ENCODE results near the gene GPC2.
"Not testable (repeated sequence)": the region's sequence is repeated elsewhere in the genome, so short reads cannot be mapped to it uniquely, and the experiment has no call there.

The GPC2 gene

DNA sequence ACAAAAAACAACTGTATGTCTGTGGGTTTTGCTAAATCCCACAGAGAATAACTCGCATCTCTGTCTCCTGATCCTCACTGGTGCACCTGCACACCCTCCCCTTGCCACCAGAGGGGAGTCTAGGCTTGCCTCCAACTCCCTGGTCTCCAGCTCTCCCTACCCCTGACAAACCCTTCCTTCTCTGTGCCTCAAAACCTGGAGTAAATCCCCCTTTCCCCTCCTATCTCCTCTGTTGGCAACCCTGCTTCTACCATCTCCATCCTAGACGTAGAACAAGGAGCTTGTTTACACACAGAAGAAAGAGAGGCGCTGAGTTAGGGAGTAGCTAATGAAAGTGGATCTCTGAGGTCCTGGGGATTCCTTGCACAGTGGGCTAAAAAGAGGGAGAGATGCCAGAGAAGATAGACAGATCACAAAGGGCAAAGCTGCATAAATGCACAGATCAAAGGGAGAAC is 44.5 kb downstream of the GPC2 start:
- Histone ChIP-seq H3K36me3 (ENCODE audit: control insufficient read depth, insufficient read depth, low read length) (no peaks in the 10 kb centered on the region), H3K79me1 (ENCODE audit: low read length) (no peaks in the 10 kb centered on the region), H2AK5ac (ENCODE audit: low read length) (no peak overlapping the region), H4K8ac (ENCODE audit: low read depth, low read length) (no peak overlapping the region), H2BK120ac (ENCODE audit: low read depth, low read length) (no peak overlapping the region), H2BK5ac (ENCODE audit: low read length) (no peak overlapping the region), H2BK15ac (replicated peaks; ENCODE audit: low read depth) (no peak overlapping the region), H3K9ac (ENCODE audit: low read length) (no peak overlapping the region), H3K4me2 (ENCODE audit: low read length) (no peak overlapping the region), H3K79me2 (ENCODE audit: control insufficient read depth, insufficient read depth, low read length) (no peaks in the 10 kb centered on the region), H3K27ac (ENCODE audit: low read depth, low read length) (no peak overlapping the region), H3K23ac (ENCODE audit: low read length) (no peak overlapping the region), H4K5ac (ENCODE audit: low read length) (no peak overlapping the region), H3K18ac (ENCODE audit: low read length) (no peak overlapping the region), H3K27me3 (ENCODE audit: insufficient read depth, low read length, poor library complexity) (no peaks in the 10 kb centered on the region), H3K56ac (ENCODE audit: low read length) (no peak overlapping the region), H3K4ac (ENCODE audit: low read depth, low read length) (no peak overlapping the region), H3K4me1 (ENCODE audit: control insufficient read depth, low read depth, low read length) (peaks cover 2% of the 10 kb centered on the region), H3K4me3 (ENCODE audit: low read length) (no peak overlapping the region)
- DNase-seq = peak; percentile 74
- WGBS (ENCODE audit: extremely low coverage, insufficient coverage, low lambda C conversion rate) = no CpG with 5 or more reads among the region's 3 CpGs

DNA sequence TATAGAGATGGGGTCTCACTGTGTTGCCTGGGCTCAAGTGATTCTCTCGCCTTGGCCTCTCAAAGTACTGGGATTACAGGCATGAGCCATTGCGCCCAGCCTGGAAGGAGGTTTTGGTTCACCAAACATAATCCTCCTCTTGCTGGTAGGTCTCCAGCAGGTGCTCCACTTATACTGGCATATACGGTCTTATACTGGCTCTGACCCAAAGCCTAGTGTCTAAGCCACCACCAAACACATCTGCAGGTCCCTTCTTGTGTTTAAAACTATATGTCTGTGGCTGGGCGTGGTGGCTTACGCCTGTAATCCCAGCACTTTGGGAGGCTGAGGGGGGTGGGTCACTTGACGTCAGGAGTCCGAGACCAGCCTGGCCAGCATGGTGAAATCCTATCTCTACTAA is 45.1 kb downstream of the GPC2 start:
- Histone ChIP-seq H3K27me3 (ENCODE audit: insufficient read depth, low read length, poor library complexity) (no peaks in the 10 kb centered on the region), H2BK120ac (ENCODE audit: low read depth, low read length) (no peak overlapping the region), H3K23ac (ENCODE audit: low read length) (no peak overlapping the region), H3K79me1 (ENCODE audit: low read length) (no peaks in the 10 kb centered on the region), H3K4me2 (ENCODE audit: low read length) (no peak overlapping the region), H3K4me3 (ENCODE audit: low read length) (no peak overlapping the region), H3K4ac (ENCODE audit: low read depth, low read length) (no peak overlapping the region), H4K8ac (ENCODE audit: low read depth, low read length) (no peak overlapping the region), H3K56ac (ENCODE audit: low read length) (no peak overlapping the region), H2AK5ac (ENCODE audit: low read length) (no peak overlapping the region), H3K36me3 (ENCODE audit: control insufficient read depth, insufficient read depth, low read length) (no peaks in the 10 kb centered on the region), H3K79me2 (ENCODE audit: control insufficient read depth, insufficient read depth, low read length) (no peaks in the 10 kb centered on the region), H3K4me1 (ENCODE audit: control insufficient read depth, low read depth, low read length) (peaks cover 2% of the 10 kb centered on the region), H3K18ac (ENCODE audit: low read length) (no peak overlapping the region), H4K5ac (ENCODE audit: low read length) (no peak overlapping the region), H2BK15ac (replicated peaks; ENCODE audit: low read depth) (no peak overlapping the region), H3K9ac (ENCODE audit: low read length) (no peak overlapping the region), H2BK5ac (ENCODE audit: low read length) (no peak overlapping the region), H3K27ac (ENCODE audit: low read depth, low read length) (no peak overlapping the region)
- no CpG with 5 or more reads among the region's 7 CpGs for WGBS (ENCODE audit: extremely low coverage, insufficient coverage, low lambda C conversion rate)
- DNase-seq = no peak

DNA sequence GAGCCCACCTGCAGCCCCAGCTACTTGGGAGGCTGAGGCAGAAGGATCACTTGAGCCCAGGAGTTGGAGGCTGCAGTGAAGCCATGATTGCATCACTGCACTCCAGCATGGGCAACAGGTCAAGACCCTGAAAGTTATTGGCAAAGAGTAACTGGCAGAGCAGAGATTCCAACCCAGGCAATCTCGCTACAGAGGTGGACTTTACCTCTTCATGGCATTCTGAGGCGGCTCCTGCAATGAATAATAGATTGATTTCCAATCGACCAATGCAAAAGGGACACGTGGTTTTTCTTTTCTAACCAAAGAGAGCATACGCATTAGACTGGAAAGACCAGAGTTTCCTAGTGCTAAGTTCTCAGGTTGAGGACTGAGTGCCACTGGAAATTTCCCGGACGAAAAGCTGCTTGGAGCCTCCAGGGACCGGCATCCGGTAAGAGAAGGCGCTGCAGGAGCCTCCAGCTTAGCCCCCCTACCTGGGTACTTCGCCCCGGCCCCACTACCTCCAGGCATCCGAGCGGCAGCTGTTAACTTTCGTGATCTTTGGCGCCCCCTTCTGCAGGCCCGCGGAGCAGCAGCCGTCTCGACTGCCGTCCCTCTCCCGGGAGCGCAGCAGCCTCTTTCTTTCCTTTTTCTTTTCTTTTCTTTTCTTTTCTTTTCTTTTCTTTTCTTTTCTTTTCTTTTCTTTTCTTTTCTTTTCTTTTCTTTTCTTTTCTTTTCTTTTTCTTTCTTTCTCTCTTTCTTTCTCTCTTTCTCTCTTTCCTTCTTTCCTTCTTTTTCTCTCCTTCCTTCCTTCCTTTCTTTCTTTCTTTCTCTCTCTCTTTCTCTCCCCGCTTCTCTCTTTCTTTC is 46.4 kb downstream of the GPC2 start:
- Histone ChIP-seq H3K4me3 (ENCODE audit: low read length) (no peak overlapping the region), H3K23ac (ENCODE audit: low read length) (no peak overlapping the region), H4K5ac (ENCODE audit: low read length) (no peak overlapping the region)

DNA sequence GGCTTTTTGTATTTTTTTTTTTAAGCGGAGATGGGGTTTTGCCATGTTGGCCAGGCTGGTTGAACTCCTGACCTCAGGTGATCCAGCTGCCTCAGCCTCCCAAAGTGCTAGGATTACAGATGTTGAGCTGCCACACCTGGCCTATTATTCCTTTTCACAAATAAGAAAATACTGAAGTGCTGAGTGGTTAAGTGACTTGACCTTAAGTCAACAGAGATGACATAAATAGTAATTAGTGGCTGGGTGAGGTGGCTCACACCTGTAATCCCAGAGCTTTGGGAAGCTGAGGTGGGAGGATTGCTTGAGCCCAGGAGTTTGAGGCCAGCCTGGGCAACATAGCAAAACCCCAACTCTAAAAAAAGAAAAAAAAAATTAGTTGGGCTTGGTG is 47.0 kb downstream of the GPC2 start:
- H3K36me3 ChIP-seq (ENCODE audit: control insufficient read depth, insufficient read depth, low read length); H2BK120ac ChIP-seq (ENCODE audit: low read depth, low read length); H3K27me3 ChIP-seq (ENCODE audit: insufficient read depth, low read length, poor library complexity); H3K4ac ChIP-seq (ENCODE audit: low read depth, low read length); H3K27ac ChIP-seq (ENCODE audit: low read depth, low read length); H2BK15ac ChIP-seq (replicated peaks; ENCODE audit: low read depth); H2AK5ac ChIP-seq (ENCODE audit: low read length); H4K5ac ChIP-seq (ENCODE audit: low read length); H3K18ac ChIP-seq (ENCODE audit: low read length); H3K4me3 ChIP-seq (ENCODE audit: low read length); H3K9ac ChIP-seq (ENCODE audit: low read length); H3K79me2 ChIP-seq (ENCODE audit: control insufficient read depth, insufficient read depth, low read length); H3K23ac ChIP-seq (ENCODE audit: low read length); H4K8ac ChIP-seq (ENCODE audit: low read depth, low read length); H3K4me1 ChIP-seq (ENCODE audit: control insufficient read depth, low read depth, low read length); H2BK5ac ChIP-seq (ENCODE audit: low read length); H3K79me1 ChIP-seq (ENCODE audit: low read length); DNase-seq; H3K56ac ChIP-seq (ENCODE audit: low read length); H3K4me2 ChIP-seq (ENCODE audit: low read length): not testable (repeated sequence)
- WGBS (ENCODE audit: extremely low coverage, insufficient coverage, low lambda C conversion rate) = no CpG with 5 or more reads among the region's 1 CpG

More for the DNA sequence above, 46.4 kb downstream of the GPC2 start:
- Histone ChIP-seq H3K36me3 (ENCODE audit: control insufficient read depth, insufficient read depth, low read length) (no peaks in the 10 kb centered on the region), H3K18ac (ENCODE audit: low read length) (no peak overlapping the region), H2AK5ac (ENCODE audit: low read length) (no peak overlapping the region), H3K27ac (ENCODE audit: low read depth, low read length) (no peak overlapping the region), H2BK5ac (ENCODE audit: low read length) (no peak overlapping the region), H3K56ac (ENCODE audit: low read length) (peak overlapping the region; percentile 52), H3K9ac (ENCODE audit: low read length) (peak overlapping the region; percentile 67), H3K4me1 (ENCODE audit: control insufficient read depth, low read depth, low read length) (peaks cover 2% of the 10 kb centered on the region), H3K4me2 (ENCODE audit: low read length) (peak overlapping the region; percentile 42), H3K79me1 (ENCODE audit: low read length) (no peaks in the 10 kb centered on the region), H2BK15ac (replicated peaks; ENCODE audit: low read depth) (no peak overlapping the region), H2BK120ac (ENCODE audit: low read depth, low read length) (no peak overlapping the region), H3K79me2 (ENCODE audit: control insufficient read depth, insufficient read depth, low read length) (no peaks in the 10 kb centered on the region), H4K8ac (ENCODE audit: low read depth, low read length) (no peak overlapping the region), H3K4ac (ENCODE audit: low read depth, low read length) (no peak overlapping the region), H3K27me3 (ENCODE audit: insufficient read depth, low read length, poor library complexity) (no peaks in the 10 kb centered on the region)
- DNase-seq = peak; percentile 88
- no CpG with 5 or more reads among the region's 24 CpGs for WGBS (ENCODE audit: extremely low coverage, insufficient coverage, low lambda C conversion rate)

DNA sequence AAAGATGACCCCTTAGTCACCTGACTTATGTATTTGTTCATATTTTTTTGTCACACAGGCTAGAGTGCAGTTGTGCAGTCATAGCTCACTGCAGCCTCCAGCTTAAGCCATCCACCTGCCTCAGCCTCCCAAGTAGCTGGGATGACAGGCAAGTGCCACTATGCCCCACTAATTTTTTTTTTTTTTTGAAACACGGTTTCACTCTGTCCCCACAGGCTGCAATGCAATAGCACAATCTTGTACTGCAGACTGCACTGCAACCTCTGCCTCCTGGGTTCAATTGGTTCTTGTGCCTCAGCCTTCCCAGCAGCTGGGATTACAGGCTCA is 48.6 kb downstream of the GPC2 start:
- no peak overlapping the region for H4K5ac ChIP-seq (ENCODE audit: low read length)
- no peaks in the 10 kb centered on the region for H3K36me3 ChIP-seq (ENCODE audit: control insufficient read depth, insufficient read depth, low read length)
- no peaks in the 10 kb centered on the region for H3K79me2 ChIP-seq (ENCODE audit: control insufficient read depth, insufficient read depth, low read length)
- no peak overlapping the region for H3K4ac ChIP-seq (ENCODE audit: low read depth, low read length)
- no peak overlapping the region for H2BK5ac ChIP-seq (ENCODE audit: low read length)
- no peak overlapping the region for H3K9ac ChIP-seq (ENCODE audit: low read length)
- no peak overlapping the region for H3K27ac ChIP-seq (ENCODE audit: low read depth, low read length)
- no peak overlapping the region for H3K4me3 ChIP-seq (ENCODE audit: low read length)
- no peaks in the 10 kb centered on the region for H3K27me3 ChIP-seq (ENCODE audit: insufficient read depth, low read length, poor library complexity)
- no peak overlapping the region for H3K23ac ChIP-seq (ENCODE audit: low read length)
- no peaks in the 10 kb centered on the region for H3K79me1 ChIP-seq (ENCODE audit: low read length)
- no CpG with 5 or more reads among the region's 1 CpG for WGBS (ENCODE audit: extremely low coverage, insufficient coverage, low lambda C conversion rate)
- H3K4me1 ChIP-seq (ENCODE audit: control insufficient read depth, low read depth, low read length) = peaks cover 2% of the 10 kb centered on the region
- H3K4me2 ChIP-seq (ENCODE audit: low read length) = no peak overlapping the region
- no peak overlapping the region for H3K56ac ChIP-seq (ENCODE audit: low read length)
- no peak overlapping the region for H4K8ac ChIP-seq (ENCODE audit: low read depth, low read length)
- DNase-seq = no peak
- no peak overlapping the region for H2BK120ac ChIP-seq (ENCODE audit: low read depth, low read length)
- H2AK5ac ChIP-seq (ENCODE audit: low read length) = no peak overlapping the region
- H2BK15ac ChIP-seq (replicated peaks; ENCODE audit: low read depth) = no peak overlapping the region
- H3K18ac ChIP-seq (ENCODE audit: low read length) = no peak overlapping the region
